DOHH2 (cell line): Measurements from ENCODE around the gene HEATR5A.
"Not testable (repeated sequence)": the region's sequence is repeated elsewhere in the genome, so short reads cannot be mapped to it uniquely, and the experiment has no call there.

Experiments used
- H3F3A ChIP-seq: fragments of 200-600 bp; sonication (generic), shearing (Covaris generic); 2 replicates; pipeline ENCODE4 v1.6.0; 2016; ENCODE audit warnings: antibody characterized with exemption, mild to moderate bottlenecking; ENCODE audit not compliant: control insufficient read depth, insufficient read depth
- H3K27ac ChIP-seq: fragments of 200-600 bp; sonication (generic); 2 replicates; pipeline ENCODE4 v1.5.1; 2014; ENCODE audit warnings: low read depth, mild to moderate bottlenecking, low read length, moderate library complexity
- H3K27me3 ChIP-seq: fragments of 200-600 bp; sonication (generic); 2 replicates; pipeline ENCODE4 v1.6.1; 2014; ENCODE audit warnings: mild to moderate bottlenecking, low read length, mixed read lengths; ENCODE audit not compliant: control insufficient read depth
- H3K36me3 ChIP-seq: fragments of 200-600 bp; sonication (generic); 2 replicates; pipeline ENCODE4 v1.6.1; 2014; ENCODE audit warnings: mild to moderate bottlenecking, low read length, moderate library complexity, mixed read lengths; ENCODE audit not compliant: control insufficient read depth
- H3K4me1 ChIP-seq: fragments of 200-600 bp; sonication (generic); 2 replicates; pipeline ENCODE4 v1.6.1; 2014; ENCODE audit warnings: mild to moderate bottlenecking, low read length, mixed read lengths; ENCODE audit not compliant: control insufficient read depth
- H3K4me2 ChIP-seq: fragments of 200-600 bp; sonication (generic); 2 replicates; pipeline ENCODE4 v1.6.0; 2014; ENCODE audit warnings: mild to moderate bottlenecking, low read length, moderate library complexity
- H3K4me3 ChIP-seq: fragments of 200-600 bp; sonication (generic); 2 replicates; pipeline ENCODE4 v1.5.1; 2014; ENCODE audit warnings: mild to moderate bottlenecking, low read length, mixed read lengths
- H3K79me2 ChIP-seq: fragments of 200-600 bp; sonication (generic); 2 replicates; pipeline ENCODE4 v1.6.1; 2014; ENCODE audit warnings: mild to moderate bottlenecking, low read length, mixed read lengths; ENCODE audit not compliant: control insufficient read depth
- H3K9me2 ChIP-seq: fragments of 200-600 bp; sonication (generic); replicated peaks from 2 replicates; pipeline ENCODE4 v1.6.1; 2014; ENCODE audit warnings: mild to moderate bottlenecking, low read length, mixed read lengths; ENCODE audit not compliant: control insufficient read depth
- H3K9me3 ChIP-seq: fragments of 200-600 bp; sonication (generic); 2 replicates; pipeline ENCODE4 v1.6.1; 2014; ENCODE audit warnings: antibody characterized with exemption, low read length, mixed read lengths; ENCODE audit not compliant: control insufficient read depth, insufficient read depth
- H4K20me1 ChIP-seq: fragments of 200-600 bp; sonication (generic); 2 replicates; pipeline ENCODE4 v1.6.0; 2014; ENCODE audit warnings: low read depth, mild to moderate bottlenecking, antibody characterized with exemption, low read length, moderate library complexity; ENCODE audit not compliant: control insufficient read depth, insufficient read depth
- EZH2phosphoT487 ChIP-seq: fragments of 200-600 bp; sonication (generic); IDR thresholded peaks from 2 replicates; pipeline ENCODE4 v1.6.1; 2017; ENCODE audit warnings: borderline replicate concordance, mild to moderate bottlenecking, antibody characterized with exemption, low read length, moderate library complexity, mixed read lengths
- TF ChIP-seq, protein P1 (sequence below): fragments of 200-600 bp; sonication (generic); IDR thresholded peaks from one replicate; pipeline ENCODE4 v1.5.1; 2014; ENCODE audit warnings: antibody characterized with exemption, mild to moderate bottlenecking, low read depth, low read length; ENCODE audit not compliant: poor library complexity, severe bottlenecking

The HEATR5A gene

DNA sequence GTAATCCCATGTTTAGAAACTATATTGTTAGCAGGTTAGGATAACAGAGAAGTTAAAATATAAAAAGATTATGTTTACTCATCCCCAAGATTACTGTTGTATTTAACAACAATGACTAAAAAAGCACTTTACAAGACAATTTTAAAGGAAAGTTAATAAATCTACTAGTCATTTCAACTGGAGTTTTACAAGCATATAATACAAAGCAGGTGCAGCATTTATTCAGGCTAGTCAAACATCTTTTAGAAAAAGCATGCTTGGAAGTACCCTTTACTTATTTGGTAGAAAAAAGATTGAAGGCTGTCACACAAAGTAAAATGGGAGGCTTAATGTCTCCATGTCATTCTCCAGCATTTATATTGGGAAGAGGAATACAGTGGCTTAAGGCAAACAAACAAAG, 80.6 kb downstream of the HEATR5A start:
- Histone ChIP-seq H3K79me2 (no peaks in the 10 kb centered on the region), H3K9me3 (no peaks in the 10 kb centered on the region), H3K9me2 (no peaks in the 10 kb centered on the region), H3K4me3 (no peak overlapping the region), H3K4me1 (peaks cover 15% of the 10 kb centered on the region), H3K27me3 (no peaks in the 10 kb centered on the region), H4K20me1 (no peaks in the 10 kb centered on the region), H3K36me3 (0 out of 2 replicates have a peak, but pooled peaks cover 5% of the 10 kb centered on the region), H3F3A (no peaks in the 10 kb centered on the region), H3K4me2 (no peak overlapping the region), H3K27ac (no peak overlapping the region)
- TF ChIP-seq EZH2phosphoT487, result no peak
- TF ChIP-seq, protein P1, sequence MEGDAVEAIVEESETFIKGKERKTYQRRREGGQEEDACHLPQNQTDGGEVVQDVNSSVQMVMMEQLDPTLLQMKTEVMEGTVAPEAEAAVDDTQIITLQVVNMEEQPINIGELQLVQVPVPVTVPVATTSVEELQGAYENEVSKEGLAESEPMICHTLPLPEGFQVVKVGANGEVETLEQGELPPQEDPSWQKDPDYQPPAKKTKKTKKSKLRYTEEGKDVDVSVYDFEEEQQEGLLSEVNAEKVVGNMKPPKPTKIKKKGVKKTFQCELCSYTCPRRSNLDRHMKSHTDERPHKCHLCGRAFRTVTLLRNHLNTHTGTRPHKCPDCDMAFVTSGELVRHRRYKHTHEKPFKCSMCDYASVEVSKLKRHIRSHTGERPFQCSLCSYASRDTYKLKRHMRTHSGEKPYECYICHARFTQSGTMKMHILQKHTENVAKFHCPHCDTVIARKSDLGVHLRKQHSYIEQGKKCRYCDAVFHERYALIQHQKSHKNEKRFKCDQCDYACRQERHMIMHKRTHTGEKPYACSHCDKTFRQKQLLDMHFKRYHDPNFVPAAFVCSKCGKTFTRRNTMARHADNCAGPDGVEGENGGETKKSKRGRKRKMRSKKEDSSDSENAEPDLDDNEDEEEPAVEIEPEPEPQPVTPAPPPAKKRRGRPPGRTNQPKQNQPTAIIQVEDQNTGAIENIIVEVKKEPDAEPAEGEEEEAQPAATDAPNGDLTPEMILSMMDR, result no peak

DNA sequence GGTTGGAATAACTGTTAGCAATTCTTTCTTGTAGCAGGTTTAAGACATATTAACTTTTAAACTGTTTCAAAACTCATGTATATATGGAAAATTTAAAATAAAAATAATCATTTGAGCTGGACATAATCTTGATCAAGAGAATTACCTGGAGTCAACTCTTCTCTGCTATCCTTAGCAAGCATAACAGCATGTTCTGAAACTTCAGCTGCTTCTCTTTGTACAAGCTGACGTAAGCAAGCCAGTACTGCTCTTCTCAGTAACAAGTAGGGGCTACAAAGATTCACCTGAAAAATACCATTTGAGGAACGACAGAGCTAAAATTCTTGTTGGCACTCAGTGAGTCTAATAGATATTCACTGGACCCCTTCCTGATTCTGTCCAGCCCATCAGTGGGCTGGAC, 83.0 kb downstream of the HEATR5A start:
- no peak overlapping the region for H3K4me3 ChIP-seq
- H3F3A ChIP-seq, result no peaks in the 10 kb centered on the region
- H3K36me3 ChIP-seq, result no peaks in the 10 kb centered on the region
- no peaks in the 10 kb centered on the region for H3K9me2 ChIP-seq
- no peak overlapping the region for H3K4me2 ChIP-seq
- no peaks in the 10 kb centered on the region for H4K20me1 ChIP-seq
- no peaks in the 10 kb centered on the region for H3K27me3 ChIP-seq
- peaks cover 7% of the 10 kb centered on the region for H3K4me1 ChIP-seq
- no peaks in the 10 kb centered on the region for H3K9me3 ChIP-seq
- no peaks in the 10 kb centered on the region for H3K79me2 ChIP-seq
- no peak overlapping the region for H3K27ac ChIP-seq
- no peak for TF ChIP-seq EZH2phosphoT487
- TF ChIP-seq, protein P1, result no peak

DNA sequence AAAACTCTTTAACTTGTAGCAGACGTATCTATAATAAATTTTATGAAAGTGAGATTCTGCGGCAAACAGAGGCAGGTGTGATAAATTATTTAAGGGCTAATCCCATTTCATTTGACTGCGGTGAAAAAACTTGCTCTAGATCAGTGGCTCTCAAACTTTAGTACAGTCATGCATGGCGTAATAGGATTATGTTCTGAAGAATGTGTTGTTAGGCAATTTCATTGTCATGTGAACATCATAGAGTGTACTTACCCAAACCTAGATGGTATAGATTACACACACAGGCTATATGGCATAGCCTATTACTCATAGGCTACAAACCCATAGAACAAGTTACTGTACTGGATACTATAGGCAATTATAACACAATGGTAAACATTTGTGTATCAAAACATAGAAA, 83.7 kb downstream of the HEATR5A start:
- H3K4me3 ChIP-seq, result no peak overlapping the region
- H3K27ac ChIP-seq, result no peak overlapping the region; the same call in 1 of the 2 replicates
- H3K4me2 ChIP-seq, result no peak overlapping the region
- no peaks in the 10 kb centered on the region for H3K27me3 ChIP-seq
- no peaks in the 10 kb centered on the region for H3K79me2 ChIP-seq
- no peaks in the 10 kb centered on the region for H3F3A ChIP-seq
- H3K9me3 ChIP-seq, result 0 out of 2 replicates have a peak, but pooled peaks cover 1% of the 10 kb centered on the region
- TF ChIP-seq, protein P1, result no peak
- no peak for TF ChIP-seq EZH2phosphoT487
- no peaks in the 10 kb centered on the region for H3K9me2 ChIP-seq
- peaks cover 7% of the 10 kb centered on the region for H3K4me1 ChIP-seq
- H3K36me3 ChIP-seq, result no peaks in the 10 kb centered on the region
- H4K20me1 ChIP-seq, result no peaks in the 10 kb centered on the region

DNA sequence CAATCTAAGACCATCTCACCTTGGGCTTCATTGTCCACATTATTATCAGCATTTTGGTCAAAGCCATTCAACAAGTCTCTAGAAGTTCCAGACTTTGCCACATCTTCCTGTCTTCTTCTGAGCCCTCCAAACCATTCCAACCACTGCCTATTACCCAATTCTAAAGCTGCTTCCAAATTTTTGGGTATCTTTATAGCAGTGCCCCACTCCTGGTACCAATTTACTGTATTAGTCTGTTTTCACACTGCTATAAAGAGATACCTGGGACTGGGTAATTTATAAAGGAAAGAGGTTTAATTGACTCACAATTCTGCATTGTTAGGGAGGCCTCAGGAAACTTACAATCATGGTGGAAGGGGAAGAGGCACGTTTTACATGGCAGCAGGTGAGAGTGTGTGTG, 89.0 kb downstream of the HEATR5A start:
- H3K4me2 ChIP-seq, H3K27me3 ChIP-seq, H3K4me3 ChIP-seq, H3F3A ChIP-seq, H3K27ac ChIP-seq, H3K79me2 ChIP-seq, H3K4me1 ChIP-seq, H4K20me1 ChIP-seq, H3K9me2 ChIP-seq, H3K36me3 ChIP-seq: not testable (repeated sequence)
- H3K9me3 ChIP-seq, result peaks cover 20% of the 10 kb centered on the region

DNA sequence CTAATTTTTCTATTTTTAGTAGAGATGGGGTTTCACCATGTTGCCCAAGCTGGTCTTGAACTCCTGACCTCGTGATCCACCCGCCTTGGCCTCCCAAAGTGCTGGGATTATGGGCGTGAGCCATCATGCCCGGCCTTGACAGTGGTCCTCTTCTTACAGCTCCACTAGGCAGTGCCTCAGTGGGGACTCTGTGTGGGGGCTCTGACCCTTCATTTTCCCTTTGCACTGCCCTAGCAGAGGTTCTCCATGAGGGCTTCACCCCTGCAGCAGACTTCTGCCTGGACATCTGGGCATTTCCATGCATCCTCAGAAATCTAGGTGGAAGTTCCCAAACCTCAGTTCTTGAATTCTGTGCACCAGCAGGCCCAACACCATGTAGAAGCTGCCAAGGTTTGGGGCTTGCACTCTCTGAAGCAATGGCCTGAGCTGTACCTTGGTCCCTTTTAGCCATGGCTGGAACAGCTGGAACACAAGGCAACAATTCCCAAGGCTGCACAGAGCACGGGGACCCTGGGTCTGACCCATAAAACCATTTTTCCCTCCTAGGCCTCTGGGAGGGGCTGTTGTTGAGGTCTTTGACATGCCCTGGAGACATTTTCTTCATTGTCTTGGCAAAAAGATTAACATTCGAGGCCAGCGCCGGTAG, 90.4 kb downstream of the HEATR5A start:
- H3K4me1 ChIP-seq, H4K20me1 ChIP-seq, H3F3A ChIP-seq, H3K4me2 ChIP-seq, H3K27ac ChIP-seq, H3K79me2 ChIP-seq, H3K27me3 ChIP-seq, H3K36me3 ChIP-seq, H3K9me2 ChIP-seq, H3K4me3 ChIP-seq: not testable (repeated sequence)
- peaks cover 20% of the 10 kb centered on the region for H3K9me3 ChIP-seq
